Small intestine (tissue), 7 donors: ENCODE measurements around the gene TM2D1. TPM values are rescaled to one million over a fixed set of nuclear protein-coding genes. Genes with fewer than 3 reads are reported as not detected.
"Not testable (repeated sequence)": the region's sequence is repeated elsewhere in the genome, so short reads cannot be mapped to it uniquely, and the experiment has no call there.

ENCODE experiments used
- DNase-seq, 2 donors: peaks; one replicate each; pipeline versions ENCODE4 v3.0.0 to v3.0.0-alpha.2; 2013
- FAIRE-seq: peaks from 2 replicates; lab custom pipeline; 2012; peaks lifted over from hg19 to GRCh38; lab: Jason Lieb, UNC
- H3K27ac ChIP-seq, 3 donors: one replicate each; pipeline ENCODE4 v1.5.1; 2013; ENCODE audit warnings: low read length in 2 of 3, mild to moderate bottlenecking in 2 of 3, control low read depth in 1 of 3, inconsistent platforms in 1 of 3, low read depth in 1 of 3, moderate library complexity in 1 of 3
- H3K27me3 ChIP-seq, 3 donors: one replicate each; pipeline ENCODE4 v1.6.1; 2013; ENCODE audit warnings: low read length in 3 of 3, inconsistent platforms in 1 of 3; ENCODE audit not compliant: control insufficient read depth in 3 of 3, insufficient read depth in 3 of 3
- H3K36me3 ChIP-seq, 3 donors: one replicate each; pipeline ENCODE4 v1.6.1; 2013; ENCODE audit warnings: low read length in 3 of 3, inconsistent platforms in 1 of 3, low read depth in 1 of 3, mild to moderate bottlenecking in 1 of 3, moderate library complexity in 1 of 3; ENCODE audit not compliant: control insufficient read depth in 3 of 3, insufficient read depth in 2 of 3
- H3K4me1 ChIP-seq, 3 donors: one replicate each; pipeline ENCODE4 v1.6.1; 2013; ENCODE audit warnings: low read length in 2 of 3, inconsistent platforms in 1 of 3, low read depth in 1 of 3, mild to moderate bottlenecking in 1 of 3, moderate library complexity in 1 of 3; ENCODE audit not compliant: control insufficient read depth in 3 of 3, insufficient read depth in 2 of 3
- H3K4me3 ChIP-seq, 3 donors: one replicate each; pipeline ENCODE4 v1.5.1; 2013; ENCODE audit warnings: low read length in 3 of 3, control low read depth in 1 of 3, inconsistent platforms in 1 of 3, low read depth in 1 of 3, mild to moderate bottlenecking in 1 of 3, moderate library complexity in 1 of 3
- H3K9me3 ChIP-seq, 2 donors: one replicate each; pipeline ENCODE4 v1.6.1; 2013; ENCODE audit warnings: low read depth in 1 of 2, low read length in 1 of 2; ENCODE audit not compliant: control insufficient read depth in 2 of 2, insufficient read depth in 1 of 2
- WGBS, 3 donors: extraction: QIAGEN DNeasy Blood & Tissue Kit; methylation state at CpG; one replicate each; pipeline ENCODE4 v1.1.7; 2013; 5-methylcytosine and 5-hydroxymethylcytosine counted together
- polyA plus RNA-seq, 4 donors: library from polyadenylated mRNA; stranded (reverse) in 3 of 4; unstranded in 1 of 4; fragments of 200-250 nt in 3 of 4; fragments of 120-200 nt in 1 of 4; gene quantifications; one replicate each; pipeline versions ENCODE4 v1.2.1 to v1.2.3, GENCODE V29; 2013
- donor health status: healthy with polysubstance abuse.
- donor health status: control.
- donor health status: control.
- donor health status: Bipolar disorder and iron deficiency.
- donor health status: healthy.

The TM2D1 gene
- polyA plus RNA-seq, 4 donors, result 7.4 to 50.6 (median 21.3) TPM

DNA sequence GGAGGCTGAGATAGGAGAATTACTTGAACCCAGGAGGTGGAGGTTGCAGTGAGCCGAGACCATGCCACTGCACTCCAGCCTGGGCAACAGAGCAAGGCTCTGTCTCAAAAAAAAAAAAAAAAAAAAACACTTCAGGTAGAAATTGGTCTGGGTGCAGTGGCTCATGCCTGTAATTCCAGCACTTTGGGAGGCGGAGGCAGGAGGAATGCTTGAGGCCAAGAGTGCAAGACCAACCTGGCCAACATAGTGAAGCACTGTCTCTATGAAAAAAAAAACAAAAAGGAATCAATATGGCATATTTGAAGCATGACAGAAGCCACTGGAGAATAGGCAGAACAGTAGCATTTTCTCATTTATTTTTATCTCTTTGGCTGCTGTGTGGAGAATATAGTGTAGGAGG, 48.1 kb downstream of the TM2D1 start:
- H3K27me3 ChIP-seq, H3K4me1 ChIP-seq, FAIRE-seq, H3K4me3 ChIP-seq, H3K27ac ChIP-seq, H3K9me3 ChIP-seq, DNase-seq: not testable (repeated sequence)
- 89 to 100% (median 90%) methylated on average over 2 of the region's 2 CpGs for WGBS, 3 donors
- H3K36me3 ChIP-seq, result peaks cover 0 to 10% (median 4%) of the 10 kb centered on the region in 3 donors

DNA sequence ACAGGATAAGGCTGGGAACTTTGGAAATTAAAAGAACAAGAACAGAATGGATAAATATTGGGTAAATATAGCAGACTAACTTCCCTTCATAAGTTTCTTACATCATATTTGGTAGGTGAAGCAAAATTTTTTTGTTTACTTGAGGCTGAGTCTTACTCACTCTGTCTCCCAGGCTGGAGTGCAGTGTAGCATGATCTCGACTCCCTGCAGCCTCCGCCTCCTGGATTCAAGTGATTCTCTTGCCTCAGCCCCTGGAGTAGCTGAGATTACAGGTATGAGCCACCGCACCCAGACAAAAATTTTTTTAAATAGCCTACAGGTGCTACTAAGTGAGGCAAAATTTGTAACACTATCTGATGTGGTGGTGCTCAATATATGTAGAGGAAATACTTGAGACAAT, 50.7 kb downstream of the TM2D1 start:
- Histone ChIP-seq H3K27me3 (no peaks in the 10 kb centered on the region), H3K27ac (no peak overlapping the region), H3K4me3 (no peak overlapping the region), H3K4me1 (no peaks in the 10 kb centered on the region), H3K9me3 (no peaks in the 10 kb centered on the region), H3K36me3 (peaks cover 0 to 4% (median 2%) of the 10 kb centered on the region in 3 donors)
- no peak for FAIRE-seq
- 90 to 97% (median 92%) methylated on average over 3 of the region's 3 CpGs for WGBS, 3 donors
- DNase-seq, result no peak

DNA sequence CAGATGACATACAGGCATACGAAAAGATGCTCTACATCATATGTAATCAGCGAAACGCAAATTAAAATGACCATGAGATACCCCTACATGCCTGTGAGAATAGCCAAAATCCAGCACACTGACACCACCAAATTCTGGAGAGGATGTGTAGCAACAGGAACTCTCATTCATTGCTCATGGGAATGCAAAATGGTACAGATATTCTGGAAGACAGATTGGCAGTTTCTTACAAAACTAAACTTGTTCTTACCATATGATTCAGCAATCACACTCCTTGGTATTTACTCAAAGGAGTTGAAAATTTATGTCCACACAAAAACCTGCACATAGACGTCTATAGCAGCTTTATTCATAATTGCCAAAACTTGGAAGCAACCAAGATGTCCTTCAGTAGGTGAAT, 52.6 kb downstream of the TM2D1 start:
- Histone ChIP-seq H3K9me3 (no peaks in the 10 kb centered on the region), H3K27me3 (no peaks in the 10 kb centered on the region), H3K4me3 (no peak overlapping the region), H3K27ac (no peak overlapping the region), H3K36me3 (peaks cover 0 to 2% (median 0%) of the 10 kb centered on the region in 3 donors), H3K4me1 (no peaks in the 10 kb centered on the region)
- FAIRE-seq (no peak), DNase-seq (no peak)
- WGBS, 3 donors, result 92 to 95% (median 94%) methylated on average over 4 of the region's 4 CpGs

DNA sequence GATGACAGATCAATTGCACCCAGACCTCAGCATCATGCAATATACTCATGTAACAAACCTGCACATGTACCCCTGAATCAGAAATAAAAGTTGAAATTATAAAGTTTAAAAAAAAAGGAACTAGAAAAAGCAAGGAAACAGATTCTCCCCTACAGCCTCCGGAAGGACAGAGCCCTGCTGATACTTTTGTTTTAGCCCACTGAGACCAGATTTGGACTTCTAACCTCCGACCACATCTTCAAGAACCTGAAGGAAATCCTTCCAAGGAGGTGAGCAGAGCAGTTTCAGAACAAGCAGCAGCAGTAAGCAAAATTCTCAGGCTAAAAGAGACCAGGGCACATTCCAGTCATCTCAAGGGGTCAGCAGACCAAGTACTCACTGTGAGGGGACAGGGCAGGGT, 54.5 kb downstream of the TM2D1 start:
- no peak for DNase-seq
- FAIRE-seq, result no peak

DNA sequence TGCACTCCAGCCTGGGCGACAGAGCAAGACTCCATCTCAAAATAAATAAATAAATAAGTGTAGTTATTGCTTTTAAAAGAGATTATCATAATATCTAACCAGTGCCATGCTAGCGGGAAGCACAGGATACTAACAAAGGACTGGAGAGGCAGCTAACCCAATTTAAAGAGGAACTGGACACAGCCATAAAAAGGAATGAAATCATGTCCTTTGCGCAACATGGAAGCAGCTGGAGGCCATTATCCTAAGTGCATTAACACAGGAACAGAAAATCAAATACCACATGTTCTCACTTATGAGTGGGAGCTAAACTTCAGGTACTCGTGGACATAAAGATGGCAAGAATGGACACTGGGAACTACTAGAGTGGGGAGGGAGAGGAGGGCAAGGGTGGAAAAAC, 54.9 kb downstream of the TM2D1 start:
- FAIRE-seq, result no peak
- Histone ChIP-seq H3K4me3 (no peak overlapping the region), H3K4me1 (no peaks in the 10 kb centered on the region), H3K27me3 (no peaks in the 10 kb centered on the region), H3K27ac (no peak overlapping the region), H3K36me3 (peaks cover 0 to 2% (median 0%) of the 10 kb centered on the region in 3 donors), H3K9me3 (no peaks in the 10 kb centered on the region)
- no peak for DNase-seq
- 88 to 93% (median 89%) methylated on average over 4 of the region's 4 CpGs for WGBS, 3 donors

More for the DNA sequence above, 54.5 kb downstream of the TM2D1 start:
- WGBS, 3 donors, result 76 to 86% (median 80%) methylated on average over 2 of the region's 2 CpGs
- Histone ChIP-seq H3K4me3 (no peak overlapping the region), H3K27me3 (no peaks in the 10 kb centered on the region), H3K36me3 (peaks cover 0 to 2% (median 0%) of the 10 kb centered on the region in 3 donors), H3K27ac (no peak overlapping the region), H3K9me3 (no peaks in the 10 kb centered on the region), H3K4me1 (no peaks in the 10 kb centered on the region)

DNA sequence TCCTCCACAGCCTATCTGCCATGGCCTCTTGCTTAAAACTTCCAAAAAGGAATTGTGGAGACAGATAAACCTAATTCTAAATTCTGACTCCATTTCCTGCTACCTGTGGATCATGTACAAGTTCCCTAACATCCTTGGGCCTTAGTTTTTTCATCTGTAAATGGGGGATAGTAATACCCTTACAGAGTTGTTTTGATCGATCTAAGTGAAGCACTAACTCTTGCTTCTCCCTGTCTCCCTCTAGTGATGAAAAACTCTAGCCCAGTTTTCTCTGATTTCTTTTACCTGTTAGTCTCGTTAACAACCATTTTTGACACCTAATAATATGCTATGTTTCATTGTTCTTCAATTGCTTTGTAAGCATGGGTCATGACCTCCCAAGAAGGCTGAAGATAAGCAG, 65.9 kb downstream of the TM2D1 start:
- FAIRE-seq (no peak), DNase-seq (no peak)
- H3K4me3 ChIP-seq, result no peak overlapping the region
- H3K9me3 ChIP-seq, result no peaks in the 10 kb centered on the region
- no peaks in the 10 kb centered on the region for H3K4me1 ChIP-seq
- no peaks in the 10 kb centered on the region for H3K36me3 ChIP-seq
- 77 to 83% (median 81%) methylated on average over 2 of the region's 2 CpGs for WGBS, 3 donors
- H3K27me3 ChIP-seq, result no peaks in the 10 kb centered on the region
- H3K27ac ChIP-seq, result no peak overlapping the region

DNA sequence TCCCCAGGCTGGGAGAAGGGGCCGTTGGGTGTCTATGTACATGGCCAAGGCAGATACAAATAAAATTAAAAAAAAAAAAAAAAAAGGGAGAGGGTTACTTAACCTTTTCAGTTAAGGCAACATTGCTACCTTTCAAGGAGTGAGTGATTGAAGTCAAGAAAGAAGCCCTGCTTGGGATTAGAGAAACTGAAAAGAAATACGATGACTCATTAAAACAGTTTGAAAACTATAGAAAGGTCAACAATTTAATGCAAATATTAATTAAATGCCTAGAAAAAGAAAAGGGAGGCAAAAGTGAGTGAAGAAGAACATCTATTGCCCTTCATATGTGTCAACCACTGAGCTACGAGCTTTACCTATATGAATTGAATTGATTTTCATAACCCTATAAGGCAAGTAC, 69.5 kb downstream of the TM2D1 start:
- Histone ChIP-seq H3K9me3 (no peaks in the 10 kb centered on the region), H3K4me3 (no peak overlapping the region), H3K27me3 (no peaks in the 10 kb centered on the region), H3K4me1 (no peaks in the 10 kb centered on the region), H3K36me3 (no peaks in the 10 kb centered on the region), H3K27ac (no peak overlapping the region)
- FAIRE-seq (no peak), DNase-seq (no peak)
- WGBS, 3 donors, result 83 to 93% (median 91%) methylated on average over 3 of the region's 3 CpGs

DNA sequence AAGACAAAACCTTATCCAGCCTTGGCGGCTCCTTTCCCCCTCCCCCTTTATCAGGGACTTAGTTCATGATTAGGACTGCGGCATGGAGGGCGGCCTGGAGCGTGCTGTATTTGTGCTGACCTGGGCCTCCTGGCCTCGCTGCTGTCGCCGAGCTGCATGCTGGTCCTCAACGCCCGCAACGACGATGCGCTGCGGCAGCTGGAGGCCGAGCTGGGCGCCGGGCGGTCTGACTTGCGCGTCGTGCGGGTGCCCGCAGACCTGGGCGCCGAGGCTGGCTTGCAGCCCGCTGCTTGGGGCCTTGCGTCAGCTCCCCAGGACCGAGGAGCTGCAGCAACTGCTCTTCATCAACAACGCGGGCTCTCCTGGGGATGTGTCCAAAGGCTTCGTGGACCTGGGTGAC, 70.9 kb downstream of the TM2D1 start:
- DNase-seq (no peak), FAIRE-seq (no peak)
- Histone ChIP-seq H3K4me1 (no peaks in the 10 kb centered on the region), H3K27ac (no peak overlapping the region), H3K9me3 (no peaks in the 10 kb centered on the region), H3K36me3 (no peaks in the 10 kb centered on the region), H3K4me3 (no peak overlapping the region), H3K27me3 (no peaks in the 10 kb centered on the region)
- 93 to 96% (median 95%) methylated on average over 30 of the region's 30 CpGs for WGBS, 3 donors

DNA sequence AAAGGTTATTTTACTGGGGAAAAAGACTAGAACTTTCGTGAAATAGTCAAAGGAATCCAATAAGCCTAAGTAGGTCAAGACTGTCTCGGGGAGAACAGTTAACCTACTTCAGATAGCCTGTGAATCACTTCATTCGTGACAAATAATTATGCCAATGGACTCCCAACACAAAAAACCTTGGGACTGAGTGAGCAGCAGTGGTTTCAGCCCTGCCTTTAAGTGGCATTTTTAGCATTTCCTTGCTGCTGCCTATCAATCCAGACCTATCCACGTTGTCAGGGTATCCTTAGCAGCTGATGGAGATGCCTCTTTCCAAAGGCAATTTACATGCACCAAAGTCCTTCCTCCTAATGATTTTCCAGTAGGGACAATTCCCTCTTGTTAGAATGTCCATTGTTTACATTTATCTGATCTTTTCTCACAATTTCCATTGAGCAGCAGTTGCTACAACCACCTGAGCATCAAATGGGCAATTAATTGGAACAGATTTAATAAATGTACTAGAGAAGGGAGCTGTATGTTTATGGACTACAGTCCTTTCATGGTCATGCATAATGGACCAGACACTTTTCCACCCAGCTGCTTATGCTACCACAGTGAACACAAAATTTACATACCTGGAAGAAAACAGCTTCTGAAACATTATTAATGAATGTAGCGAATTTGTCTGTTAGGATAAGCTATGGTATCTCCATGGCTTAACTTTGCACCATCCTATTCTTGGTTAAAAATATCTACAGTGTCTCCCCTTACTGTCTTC, 75.8 kb downstream of the TM2D1 start:
- Histone ChIP-seq H3K27me3 (no peaks in the 10 kb centered on the region), H3K4me1 (no peaks in the 10 kb centered on the region), H3K36me3 (no peaks in the 10 kb centered on the region), H3K9me3 (no peaks in the 10 kb centered on the region), H3K27ac (no peak overlapping the region), H3K4me3 (no peak overlapping the region)
- DNase-seq (no peak), FAIRE-seq (no peak)
- WGBS, 3 donors, result 72 to 81% (median 74%) methylated on average over 5 of the region's 5 CpGs
